ENCODE results near the gene FSTL3.

DNA sequence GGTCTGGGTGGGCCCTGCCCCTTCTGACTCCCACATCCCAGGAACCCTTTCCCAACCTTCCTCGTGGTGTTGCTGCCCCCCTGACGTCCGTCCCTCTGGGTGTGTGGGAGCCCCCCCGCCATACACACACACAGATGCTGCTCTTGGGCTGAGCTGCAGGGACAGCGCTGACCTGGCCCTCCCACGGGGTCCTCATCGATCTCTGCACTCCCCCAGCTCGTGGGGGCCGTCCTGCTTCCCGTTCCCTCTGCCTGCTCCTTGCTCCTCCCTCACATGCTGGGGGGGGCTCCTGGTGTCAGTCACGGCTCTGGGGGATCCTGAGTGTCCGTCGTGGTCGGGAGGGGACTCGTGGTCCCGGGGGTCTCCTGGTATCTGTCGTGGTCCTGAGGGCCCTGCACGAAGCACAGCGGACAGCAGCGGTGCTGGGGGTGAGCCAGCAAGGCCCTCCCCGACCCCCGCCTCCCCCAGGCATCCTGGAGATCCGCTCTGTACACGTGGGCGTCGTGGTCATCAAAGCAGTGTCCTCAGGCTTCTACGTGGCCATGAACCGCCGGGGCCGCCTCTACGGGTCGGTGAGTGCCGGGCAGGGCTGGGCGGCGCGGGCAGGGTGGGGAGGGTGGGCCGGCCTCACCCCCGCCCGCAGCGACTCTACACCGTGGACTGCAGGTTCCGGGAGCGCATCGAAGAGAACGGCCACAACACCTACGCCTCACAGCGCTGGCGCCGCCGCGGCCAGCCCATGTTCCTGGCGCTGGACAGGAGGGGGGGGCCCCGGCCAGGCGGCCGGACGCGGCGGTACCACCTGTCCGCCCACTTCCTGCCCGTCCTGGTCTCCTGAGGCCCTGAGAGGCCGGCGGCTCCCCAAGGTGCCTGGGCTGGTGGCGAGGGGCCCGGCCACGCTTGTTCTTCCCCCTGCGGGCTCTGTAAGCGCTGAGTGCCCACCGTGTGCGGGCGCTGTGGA is 33.1 kb upstream of the FSTL3 start:
- TF ChIP-seq TCF7L2 (IDR thresholded peaks at IDR 0.05; ENCODE audit: borderline replicate concordance, extremely low read depth, insufficient read depth, insufficient read length) (no peak), POLR2A (IDR thresholded peaks at IDR 0.05; ENCODE audit: borderline replicate concordance, extremely low read depth, insufficient read depth, insufficient read length) (no peak), EGR1 (IDR thresholded peaks at IDR 0.05; ENCODE audit: low read depth) (no peak), YY1 (IDR thresholded peaks at IDR 0.05; ENCODE audit: extremely low read depth, insufficient replicate concordance, low read depth, low read length) (no peak), JUND (IDR thresholded peaks at IDR 0.05) (no peak), ZNF274 (IDR thresholded peaks at IDR 0.05; ENCODE audit: low read depth, low read length) (no peak), EZH2phosphoT487 (IDR thresholded peaks at IDR 0.05; ENCODE audit: borderline replicate concordance) (no peak), ELF1 (IDR thresholded peaks at IDR 0.05; ENCODE audit: borderline replicate concordance, low read depth) (no peak), CEBPB (IDR thresholded peaks at IDR 0.05; ENCODE audit: low read depth) (no peak), POLR2AphosphoS5 (IDR thresholded peaks at IDR 0.05; ENCODE audit: low read depth, low read length) (no peak)
- TF ChIP-seq, protein P1, sequence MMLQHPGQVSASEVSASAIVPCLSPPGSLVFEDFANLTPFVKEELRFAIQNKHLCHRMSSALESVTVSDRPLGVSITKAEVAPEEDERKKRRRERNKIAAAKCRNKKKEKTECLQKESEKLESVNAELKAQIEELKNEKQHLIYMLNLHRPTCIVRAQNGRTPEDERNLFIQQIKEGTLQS (IDR thresholded peaks at IDR 0.05) = no peak
- TF ChIP-seq, protein P2, sequence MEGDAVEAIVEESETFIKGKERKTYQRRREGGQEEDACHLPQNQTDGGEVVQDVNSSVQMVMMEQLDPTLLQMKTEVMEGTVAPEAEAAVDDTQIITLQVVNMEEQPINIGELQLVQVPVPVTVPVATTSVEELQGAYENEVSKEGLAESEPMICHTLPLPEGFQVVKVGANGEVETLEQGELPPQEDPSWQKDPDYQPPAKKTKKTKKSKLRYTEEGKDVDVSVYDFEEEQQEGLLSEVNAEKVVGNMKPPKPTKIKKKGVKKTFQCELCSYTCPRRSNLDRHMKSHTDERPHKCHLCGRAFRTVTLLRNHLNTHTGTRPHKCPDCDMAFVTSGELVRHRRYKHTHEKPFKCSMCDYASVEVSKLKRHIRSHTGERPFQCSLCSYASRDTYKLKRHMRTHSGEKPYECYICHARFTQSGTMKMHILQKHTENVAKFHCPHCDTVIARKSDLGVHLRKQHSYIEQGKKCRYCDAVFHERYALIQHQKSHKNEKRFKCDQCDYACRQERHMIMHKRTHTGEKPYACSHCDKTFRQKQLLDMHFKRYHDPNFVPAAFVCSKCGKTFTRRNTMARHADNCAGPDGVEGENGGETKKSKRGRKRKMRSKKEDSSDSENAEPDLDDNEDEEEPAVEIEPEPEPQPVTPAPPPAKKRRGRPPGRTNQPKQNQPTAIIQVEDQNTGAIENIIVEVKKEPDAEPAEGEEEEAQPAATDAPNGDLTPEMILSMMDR (IDR thresholded peaks at IDR 0.05 in 2 of 3, conservative IDR thresholded peaks at IDR 0.05 in 1 of 3; ENCODE audit: borderline replicate concordance in 1 of 3, insufficient read depth in 1 of 3, low read depth in 2 of 3, low read length in 2 of 3) = no peak
- TF ChIP-seq, protein P3, sequence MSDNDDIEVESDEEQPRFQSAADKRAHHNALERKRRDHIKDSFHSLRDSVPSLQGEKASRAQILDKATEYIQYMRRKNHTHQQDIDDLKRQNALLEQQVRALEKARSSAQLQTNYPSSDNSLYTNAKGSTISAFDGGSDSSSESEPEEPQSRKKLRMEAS (IDR thresholded peaks at IDR 0.05) = no peak
- TF ChIP-seq, protein P4, sequence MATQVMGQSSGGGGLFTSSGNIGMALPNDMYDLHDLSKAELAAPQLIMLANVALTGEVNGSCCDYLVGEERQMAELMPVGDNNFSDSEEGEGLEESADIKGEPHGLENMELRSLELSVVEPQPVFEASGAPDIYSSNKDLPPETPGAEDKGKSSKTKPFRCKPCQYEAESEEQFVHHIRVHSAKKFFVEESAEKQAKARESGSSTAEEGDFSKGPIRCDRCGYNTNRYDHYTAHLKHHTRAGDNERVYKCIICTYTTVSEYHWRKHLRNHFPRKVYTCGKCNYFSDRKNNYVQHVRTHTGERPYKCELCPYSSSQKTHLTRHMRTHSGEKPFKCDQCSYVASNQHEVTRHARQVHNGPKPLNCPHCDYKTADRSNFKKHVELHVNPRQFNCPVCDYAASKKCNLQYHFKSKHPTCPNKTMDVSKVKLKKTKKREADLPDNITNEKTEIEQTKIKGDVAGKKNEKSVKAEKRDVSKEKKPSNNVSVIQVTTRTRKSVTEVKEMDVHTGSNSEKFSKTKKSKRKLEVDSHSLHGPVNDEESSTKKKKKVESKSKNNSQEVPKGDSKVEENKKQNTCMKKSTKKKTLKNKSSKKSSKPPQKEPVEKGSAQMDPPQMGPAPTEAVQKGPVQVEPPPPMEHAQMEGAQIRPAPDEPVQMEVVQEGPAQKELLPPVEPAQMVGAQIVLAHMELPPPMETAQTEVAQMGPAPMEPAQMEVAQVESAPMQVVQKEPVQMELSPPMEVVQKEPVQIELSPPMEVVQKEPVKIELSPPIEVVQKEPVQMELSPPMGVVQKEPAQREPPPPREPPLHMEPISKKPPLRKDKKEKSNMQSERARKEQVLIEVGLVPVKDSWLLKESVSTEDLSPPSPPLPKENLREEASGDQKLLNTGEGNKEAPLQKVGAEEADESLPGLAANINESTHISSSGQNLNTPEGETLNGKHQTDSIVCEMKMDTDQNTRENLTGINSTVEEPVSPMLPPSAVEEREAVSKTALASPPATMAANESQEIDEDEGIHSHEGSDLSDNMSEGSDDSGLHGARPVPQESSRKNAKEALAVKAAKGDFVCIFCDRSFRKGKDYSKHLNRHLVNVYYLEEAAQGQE (IDR thresholded peaks at IDR 0.05; ENCODE audit: low read depth) = no peak
